HEK293T (cell line): ENCODE results near the gene GALNT14.

Source experiments
- BHLHE40 ChIP-seq: fragments of 450-650 bp; IDR thresholded peaks from 2 replicates; pipeline ENCODE4 v1.6.1; 2016; ENCODE audit warnings: mild to moderate bottlenecking, moderate library complexity, borderline replicate concordance
- CTBP1 ChIP-seq: fragments of 450-650 bp; IDR thresholded peaks from 2 replicates; pipeline ENCODE4 v1.6.1; 2016; ENCODE audit warnings: borderline replicate concordance
- ELF4 ChIP-seq: fragments of 450-650 bp; IDR thresholded peaks from 2 replicates; pipeline ENCODE4 v1.6.1; 2017; ENCODE audit warnings: antibody characterized with exemption
- FOXA1 ChIP-seq: fragments of 450-650 bp; IDR thresholded peaks from 2 replicates; pipeline ENCODE4 v1.6.1; 2016; ENCODE audit warnings: mild to moderate bottlenecking
- FOXK2 ChIP-seq: fragments of 450-650 bp; IDR thresholded peaks from 2 replicates; pipeline ENCODE4 v1.6.1; 2016; ENCODE audit warnings: mild to moderate bottlenecking
- FOXM1 ChIP-seq: fragments of 450-650 bp; IDR thresholded peaks from 2 replicates; pipeline ENCODE4 v1.6.1; 2017; ENCODE audit warnings: mild to moderate bottlenecking, borderline replicate concordance
- HDGF ChIP-seq: fragments of 450-650 bp; IDR thresholded peaks from 2 replicates; pipeline ENCODE4 v1.6.1; 2017; ENCODE audit warnings: antibody characterized with exemption, borderline replicate concordance
- PKNOX1 ChIP-seq: fragments of 450-650 bp; IDR thresholded peaks from 2 replicates; pipeline ENCODE4 v1.6.1; 2016
- SP1 ChIP-seq: fragments of 450-650 bp; IDR thresholded peaks from 2 replicates; pipeline ENCODE4 v1.6.1; 2017
- SUZ12 ChIP-seq: fragments of 450-650 bp; IDR thresholded peaks from 2 replicates; pipeline ENCODE4 v1.6.1; 2016; ENCODE audit warnings: mild to moderate bottlenecking

GRCh38 chr2:30883822-30884221 is 254.4 kb downstream of the GALNT14 start:
- no peak for TF ChIP-seq SUZ12
- TF ChIP-seq FOXM1, result no peak
- no peak for TF ChIP-seq CTBP1
- TF ChIP-seq FOXK2, result no peak
- no peak for TF ChIP-seq HDGF
- no peak for TF ChIP-seq BHLHE40
- no peak for TF ChIP-seq FOXA1
- no peak for TF ChIP-seq ELF4
- TF ChIP-seq PKNOX1, result no peak
- TF ChIP-seq SP1, result no peak
